GM18526 (cell line): ENCODE measurements around the gene SLC37A3.

Experiments
- POLR2A ChIP-seq: IDR thresholded peaks from 3 replicates; pipeline ENCODE4 v1.6.1; 2011; ENCODE audit not compliant: insufficient read length; ENCODE audit errors: extremely low read depth

Gene SLC37A3

GRCh38 chr7:140415361-140415760, 17.0 kb upstream of the SLC37A3 start:
- TF ChIP-seq POLR2A: no peak

GRCh38 chr7:140404565-140405065, 6.3 kb upstream of the SLC37A3 start:
- no peak for TF ChIP-seq POLR2A

GRCh38 chr7:140403878-140404564, 5.7 kb upstream of the SLC37A3 start, which contains the start of gene RAB19:
Gene RAB19, plus strand, starts transcription at chr7:140404058. Its CDS starts 3,589 bp downstream, at chr7:140407647.
- TF ChIP-seq POLR2A: no peak

GRCh38 chr7:140402178-140402835, 4.0 kb upstream of the SLC37A3 start:
- TF ChIP-seq POLR2A: no peak

- TF ChIP-seq POLR2A: no peak
Measured at GRCh38 chr7:140400381-140400780, 2.1 kb upstream of the SLC37A3 start.

- TF ChIP-seq POLR2A: no peak
Measured at GRCh38 chr7:140398821-140399220, 491 bp upstream of the SLC37A3 start.

- TF ChIP-seq POLR2A: no peak
Measured at GRCh38 chr7:140393756-140394306, 4.5 kb downstream of the SLC37A3 start.

GRCh38 chr7:140391634-140392033, 6.7 kb downstream of the SLC37A3 start:
- TF ChIP-seq POLR2A: no peak

GRCh38 chr7:140390466-140391190, 7.7 kb downstream of the SLC37A3 start:
- TF ChIP-seq POLR2A: no peak

- TF ChIP-seq POLR2A: no peak
Measured at GRCh38 chr7:140390034-140390433, 8.3 kb downstream of the SLC37A3 start.

- TF ChIP-seq POLR2A: no peak
Measured at GRCh38 chr7:140389445-140389844, 8.9 kb downstream of the SLC37A3 start.

- TF ChIP-seq POLR2A: no peak
Measured at GRCh38 chr7:140384894-140385545, 13.3 kb downstream of the SLC37A3 start.

GRCh38 chr7:140383954-140384713, 14.2 kb downstream of the SLC37A3 start:
- TF ChIP-seq POLR2A: no peak
